ENCODE results near the gene ESPN. TPM values are rescaled to one million over a fixed set of nuclear protein-coding genes. Genes with fewer than 3 reads are reported as not detected.
"Not testable (repeated sequence)": the region's sequence is repeated elsewhere in the genome, so short reads cannot be mapped to it uniquely, and the experiment has no call there.

The ESPN gene
- total RNA-seq, 2 experiments from 2014 or later, result not detected

- no peaks in the 10 kb centered on the region for H3K9me2 ChIP-seq (ENCODE audit: insufficient read depth, low read length)
- H3K4me3 ChIP-seq (ENCODE audit: low read depth, low read length, poor library complexity, severe bottlenecking), result no peak overlapping the region
- H3K4me1 ChIP-seq (ENCODE audit: insufficient read depth, low read length, poor library complexity, severe bottlenecking), result no peaks in the 10 kb centered on the region
- no peaks in the 10 kb centered on the region for H4K20me1 ChIP-seq (ENCODE audit: insufficient read depth, low read length)
- BruUV-seq (replicated peaks), result no TSS peak
- no peak for DNase-seq (ENCODE audit: low spot score)
- TF ChIP-seq EZH2phosphoT487 (IDR thresholded peaks at IDR 0.05; ENCODE audit: borderline replicate concordance, low read depth, low read length) (no peak), CTCF (conservative IDR thresholded peaks at IDR 0.05; ENCODE audit: low read length) (no peak)
- ChIA-PET POLR2A (no interaction called here), CTCF (ENCODE audit: unreplicated experiment) (no interaction called here)
- H3K79me2 ChIP-seq (ENCODE audit: insufficient read depth, low read depth, low read length), result no peaks in the 10 kb centered on the region
- no peak overlapping the region for H3K27ac ChIP-seq (ENCODE audit: low read depth, low read length, poor library complexity, severe bottlenecking)
- no peak overlapping the region for H3K4me2 ChIP-seq (ENCODE audit: low read length)
- H2AFZ ChIP-seq (ENCODE audit: low read length), result no peak overlapping the region
- H3K36me3 ChIP-seq (ENCODE audit: insufficient read depth, low read length), result no peaks in the 10 kb centered on the region
- no peaks in the 10 kb centered on the region for H3K9me3 ChIP-seq (ENCODE audit: low read length)
- intact Hi-C loops (cut with micrococcal nuclease; ENCODE audit: unreplicated experiment), result loop anchor here (10.0 kb wide), 1 partner anchor 189 kb away; the partner anchor contains the start of gene HES3
These were observed 9.6 kb downstream of the ESPN start for GRCh38 chr1:6434186-6434585.

GRCh38 chr1:6435129-6435528 is 10.6 kb downstream of the ESPN start:
- no TSS peak for BruUV-seq (replicated peaks)
- Histone ChIP-seq H3K4me1 (ENCODE audit: insufficient read depth, low read length, poor library complexity, severe bottlenecking) (no peaks in the 10 kb centered on the region), H3K79me2 (ENCODE audit: insufficient read depth, low read depth, low read length) (no peaks in the 10 kb centered on the region), H2AFZ (ENCODE audit: low read length) (no peak overlapping the region), H3K36me3 (ENCODE audit: insufficient read depth, low read length) (no peaks in the 10 kb centered on the region), H3K4me2 (ENCODE audit: low read length) (no peak overlapping the region), H3K27ac (ENCODE audit: low read depth, low read length, poor library complexity, severe bottlenecking) (no peak overlapping the region), H3K4me3 (ENCODE audit: low read depth, low read length, poor library complexity, severe bottlenecking) (no peak overlapping the region), H3K9me3 (ENCODE audit: low read length) (no peaks in the 10 kb centered on the region), H4K20me1 (ENCODE audit: insufficient read depth, low read length) (no peaks in the 10 kb centered on the region), H3K9me2 (ENCODE audit: insufficient read depth, low read length) (no peaks in the 10 kb centered on the region)
- DNase-seq (ENCODE audit: low spot score), result no peak
- CTCF ChIA-PET (ENCODE audit: unreplicated experiment), result no interaction called here
- intact Hi-C loops (cut with micrococcal nuclease; ENCODE audit: unreplicated experiment), result loop anchor here (10.0 kb wide), 1 partner anchor 190 kb away; the partner anchor contains the start of gene HES3
- TF ChIP-seq CTCF (conservative IDR thresholded peaks at IDR 0.05; ENCODE audit: low read length) (no peak), EZH2phosphoT487 (IDR thresholded peaks at IDR 0.05; ENCODE audit: borderline replicate concordance, low read depth, low read length) (no peak)
- POLR2A ChIA-PET, result no interaction called here

GRCh38 chr1:6435547-6435946 is 11.0 kb downstream of the ESPN start:
- CTCF ChIA-PET (ENCODE audit: unreplicated experiment), result no interaction called here
- intact Hi-C loops (cut with micrococcal nuclease; ENCODE audit: unreplicated experiment), result loop anchor here (10.0 kb wide), 1 partner anchor 191 kb away; the partner anchor contains the start of gene HES3
- no peaks in the 10 kb centered on the region for H3K4me1 ChIP-seq (ENCODE audit: insufficient read depth, low read length, poor library complexity, severe bottlenecking)

GRCh38 chr1:6436277-6436676 is 11.7 kb downstream of the ESPN start:
- H3K4me3 ChIP-seq (ENCODE audit: low read depth, low read length, poor library complexity, severe bottlenecking); H3K9me3 ChIP-seq (ENCODE audit: low read length); BruUV-seq (replicated peaks); H3K4me1 ChIP-seq (ENCODE audit: insufficient read depth, low read length, poor library complexity, severe bottlenecking); H3K36me3 ChIP-seq (ENCODE audit: insufficient read depth, low read length); H3K27ac ChIP-seq (ENCODE audit: low read depth, low read length, poor library complexity, severe bottlenecking); POLR2A ChIA-PET; DNase-seq (ENCODE audit: low spot score); H3K4me2 ChIP-seq (ENCODE audit: low read length); CTCF ChIA-PET (ENCODE audit: unreplicated experiment); H2AFZ ChIP-seq (ENCODE audit: low read length); H3K79me2 ChIP-seq (ENCODE audit: insufficient read depth, low read depth, low read length); H3K9me2 ChIP-seq (ENCODE audit: insufficient read depth, low read length); H4K20me1 ChIP-seq (ENCODE audit: insufficient read depth, low read length): not testable (repeated sequence)
- intact Hi-C loops (cut with micrococcal nuclease; ENCODE audit: unreplicated experiment), result loop anchor here (10.0 kb wide), 1 partner anchor 191 kb away; the partner anchor contains the start of gene HES3

More at GRCh38 chr1:6435547-6435946, 11.0 kb downstream of the ESPN start:
- H3K4me2 ChIP-seq (ENCODE audit: low read length), result no peak overlapping the region
- no peaks in the 10 kb centered on the region for H3K9me2 ChIP-seq (ENCODE audit: insufficient read depth, low read length)
- no peak for DNase-seq (ENCODE audit: low spot score)
- H3K4me3 ChIP-seq (ENCODE audit: low read depth, low read length, poor library complexity, severe bottlenecking), result no peak overlapping the region
- no peaks in the 10 kb centered on the region for H3K9me3 ChIP-seq (ENCODE audit: low read length)
- no peaks in the 10 kb centered on the region for H3K36me3 ChIP-seq (ENCODE audit: insufficient read depth, low read length)
- no peaks in the 10 kb centered on the region for H4K20me1 ChIP-seq (ENCODE audit: insufficient read depth, low read length)
- TF ChIP-seq CTCF (conservative IDR thresholded peaks at IDR 0.05; ENCODE audit: low read length), result no peak
- TF ChIP-seq EZH2phosphoT487 (IDR thresholded peaks at IDR 0.05; ENCODE audit: borderline replicate concordance, low read depth, low read length), result no peak
- no peak overlapping the region for H3K27ac ChIP-seq (ENCODE audit: low read depth, low read length, poor library complexity, severe bottlenecking)
- POLR2A ChIA-PET, result no interaction called here
- BruUV-seq (replicated peaks), result no TSS peak
- no peak overlapping the region for H2AFZ ChIP-seq (ENCODE audit: low read length)
- H3K79me2 ChIP-seq (ENCODE audit: insufficient read depth, low read depth, low read length), result no peaks in the 10 kb centered on the region

Data from OCI-LY7 (cell line).